ENCODE data around the gene VPS25. TPM values are rescaled to one million over a fixed set of nuclear protein-coding genes. Genes with fewer than 3 reads are reported as not detected.

The VPS25 gene
- total RNA-seq, 1 experiment from 2014 or later, result 152 TPM

Other genes starting within 250 kb of the VPS25 start
- 36.9 and 43.9 TPM in 2 replicates for gene NAGLU, start 237.2 kb upstream of the VPS25 start, total RNA-seq (2014; rRNA removed; shearing (Covaris generic))
- 1.1 and 2.9 TPM in 2 replicates for gene HSD17B1, start 220.5 kb upstream of the VPS25 start, total RNA-seq (2014; rRNA removed; shearing (Covaris generic))
- gene COASY, start 211.3 kb upstream of the VPS25 start, total RNA-seq (2014; rRNA removed; shearing (Covaris generic)), result 56.1 and 59.2 TPM in 2 replicates
- 29.4 and 35.0 TPM in 2 replicates for gene MLX, start 206.3 kb upstream of the VPS25 start, total RNA-seq (2014; rRNA removed; shearing (Covaris generic))
- 14.7 and 17.0 TPM in 2 replicates for gene PSMC3IP, start 195.7 kb upstream of the VPS25 start, total RNA-seq (2014; rRNA removed; shearing (Covaris generic))
- gene RETREG3, start 164.1 kb upstream of the VPS25 start, total RNA-seq (2014; rRNA removed; shearing (Covaris generic)), result 39.4 and 51.7 TPM in 2 replicates
- gene TUBG1, start 163.8 kb upstream of the VPS25 start, total RNA-seq (2014; rRNA removed; shearing (Covaris generic)), result 147 and 158 TPM in 2 replicates
- gene TUBG2, start 114.2 kb upstream of the VPS25 start, total RNA-seq (2014; rRNA removed; shearing (Covaris generic)), result 15.0 and 20.5 TPM in 2 replicates
- 37.2 and 47.2 TPM in 2 replicates for gene PLEKHH3, start 96.5 kb upstream of the VPS25 start, total RNA-seq (2014; rRNA removed; shearing (Covaris generic))
- gene CCR10, start 91.6 kb upstream of the VPS25 start, total RNA-seq (2014; rRNA removed; shearing (Covaris generic)), result 4.8 and 6.2 TPM in 2 replicates
- 6.1 and 12.0 TPM in 2 replicates for gene CNTNAP1, start 90.9 kb upstream of the VPS25 start, total RNA-seq (2014; rRNA removed; shearing (Covaris generic))
- 13.9 and 26.4 TPM in 2 replicates for gene EZH1, start 28.4 kb upstream of the VPS25 start, total RNA-seq (2014; rRNA removed; shearing (Covaris generic))
- gene RAMP2, start 12.2 kb upstream of the VPS25 start, total RNA-seq (2014; rRNA removed; shearing (Covaris generic)), result 10.8 and 13.5 TPM in 2 replicates
- 0.24 and 0.44 TPM in 2 replicates for gene WNK4, start 7.2 kb downstream of the VPS25 start, total RNA-seq (2014; rRNA removed; shearing (Covaris generic))
- gene COA3, start 25.3 kb downstream of the VPS25 start, total RNA-seq (2014; rRNA removed; shearing (Covaris generic)), result 75.9 and 89.7 TPM in 2 replicates
- gene CNTD1, start 25.4 kb downstream of the VPS25 start, total RNA-seq (2014; rRNA removed; shearing (Covaris generic)), result 0.17 TPM in 1 of 2 replicates, not detected in the other
- 52.4 and 55.6 TPM in 2 replicates for gene BECN1, start 50.8 kb downstream of the VPS25 start, total RNA-seq (2014; rRNA removed; shearing (Covaris generic))
- gene PSME3, start 59.9 kb downstream of the VPS25 start, total RNA-seq (2014; rRNA removed; shearing (Covaris generic)), result 113 and 121 TPM in 2 replicates
- gene AOC2, start 71.1 kb downstream of the VPS25 start, total RNA-seq (2014; rRNA removed; shearing (Covaris generic)), result 1.9 and 6.0 TPM in 2 replicates
- gene AOC3, start 77.8 kb downstream of the VPS25 start, total RNA-seq (2014; rRNA removed; shearing (Covaris generic)), result 0.31 and 3.5 TPM in 2 replicates
- not detected in 2 replicates for gene G6PC1, start 127.3 kb downstream of the VPS25 start, total RNA-seq (2014; rRNA removed; shearing (Covaris generic))
- 28.7 and 34.2 TPM in 2 replicates for gene AARSD1, start 191.0 kb downstream of the VPS25 start, total RNA-seq (2014; rRNA removed; shearing (Covaris generic))
- gene PTGES3L, start 206.6 kb downstream of the VPS25 start, total RNA-seq (2014; rRNA removed; shearing (Covaris generic)), result 1.0 and 2.7 TPM in 2 replicates
- gene RUNDC1, start 207.1 kb downstream of the VPS25 start, total RNA-seq (2014; rRNA removed; shearing (Covaris generic)), result 7.7 and 8.3 TPM in 2 replicates
- 1,832 and 1,859 TPM in 2 replicates for gene RPL27, start 225.0 kb downstream of the VPS25 start, total RNA-seq (2014; rRNA removed; shearing (Covaris generic))
- gene IFI35, start 233.3 kb downstream of the VPS25 start, total RNA-seq (2014; rRNA removed; shearing (Covaris generic)), result 3.9 and 6.2 TPM in 2 replicates
- gene VAT1, start 248.9 kb downstream of the VPS25 start, total RNA-seq (2014; rRNA removed; shearing (Covaris generic)), result 263 and 264 TPM in 2 replicates

All from H7 (cell line).